HG03139 (cell line): ENCODE results near the gene UNC13D.
"Not testable (repeated sequence)": the region's sequence is repeated elsewhere in the genome, so short reads cannot be mapped to it uniquely, and the experiment has no call there.

Experiments
- ATAC-seq: cut with Tn5 transposase; IDR thresholded peaks from one replicate; pipeline ENCODE4 v1.9.1; 2021; ENCODE audit not compliant: unreplicated experiment

The UNC13D gene

DNA sequence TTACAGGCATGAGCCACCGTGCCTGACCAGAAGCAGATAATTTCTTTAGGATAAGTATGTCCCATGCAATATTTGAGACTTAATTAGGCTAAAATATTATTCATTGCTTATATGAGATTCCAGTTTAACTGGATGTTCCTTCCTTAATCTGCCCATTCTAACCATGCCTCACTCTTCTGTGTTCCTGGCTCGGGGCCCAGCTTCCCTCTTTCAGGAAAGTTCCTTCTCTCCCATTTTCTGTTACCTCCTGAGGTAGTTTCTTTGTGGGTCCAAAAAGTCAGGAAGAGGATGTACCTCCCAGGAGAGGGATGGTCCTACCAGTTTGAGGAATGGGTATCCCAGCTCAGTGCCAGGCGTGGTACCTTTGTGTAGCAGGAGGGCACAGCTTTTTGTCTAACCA is 36.3 kb downstream of the UNC13D start:
- no peak for ATAC-seq

DNA sequence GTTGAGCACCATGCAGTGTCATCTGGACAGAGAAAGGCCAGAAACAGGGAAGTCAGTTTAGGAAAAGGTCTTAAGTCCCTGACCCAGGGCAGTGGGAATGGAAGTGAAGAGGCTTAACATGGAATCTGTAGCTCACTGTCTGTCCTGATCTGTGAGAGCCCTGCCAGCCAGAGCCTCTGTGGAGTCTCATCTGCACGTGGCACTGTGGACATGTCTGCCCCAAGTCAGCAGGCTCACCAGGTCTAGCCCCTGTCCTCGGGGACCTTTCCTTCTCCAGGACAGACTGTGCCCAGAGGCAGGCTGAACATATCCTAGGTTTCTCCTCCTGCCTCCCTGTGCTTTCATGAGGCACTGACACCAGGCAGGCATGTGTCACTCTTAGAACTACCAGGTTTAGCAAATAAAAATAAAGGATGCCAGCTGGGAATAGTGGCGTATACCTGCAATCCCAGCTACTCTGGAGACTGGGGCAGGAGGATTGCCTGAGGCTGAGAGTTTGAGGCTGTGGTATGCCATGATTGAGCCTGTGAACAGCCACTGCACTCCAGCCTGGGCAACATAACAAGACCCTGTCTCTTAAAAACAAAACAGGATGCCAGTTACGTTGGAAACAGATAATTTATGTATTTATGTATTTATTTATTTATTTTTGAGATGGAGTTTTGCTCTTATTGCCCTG is 37.2 kb downstream of the UNC13D start:
- no peak for ATAC-seq

DNA sequence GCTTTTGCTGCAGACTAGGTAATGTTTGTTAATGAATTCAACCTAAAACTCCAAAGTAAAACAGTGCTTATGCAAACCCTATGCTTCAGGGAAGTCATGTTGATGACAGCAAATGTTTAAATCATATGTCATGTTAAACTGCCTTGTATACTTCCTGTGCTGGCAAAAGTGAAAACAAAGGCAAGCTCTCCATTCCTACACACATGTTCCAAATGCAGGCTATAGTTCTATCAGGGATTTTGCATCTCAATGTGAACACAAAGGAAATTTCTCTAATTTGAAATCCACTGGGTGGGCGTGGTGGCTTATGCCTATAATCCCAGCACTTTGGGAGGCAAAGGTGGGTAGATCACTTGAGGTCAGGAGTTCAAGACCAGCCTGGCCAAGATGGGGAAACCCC is 40.3 kb downstream of the UNC13D start:
- no peak for ATAC-seq

DNA sequence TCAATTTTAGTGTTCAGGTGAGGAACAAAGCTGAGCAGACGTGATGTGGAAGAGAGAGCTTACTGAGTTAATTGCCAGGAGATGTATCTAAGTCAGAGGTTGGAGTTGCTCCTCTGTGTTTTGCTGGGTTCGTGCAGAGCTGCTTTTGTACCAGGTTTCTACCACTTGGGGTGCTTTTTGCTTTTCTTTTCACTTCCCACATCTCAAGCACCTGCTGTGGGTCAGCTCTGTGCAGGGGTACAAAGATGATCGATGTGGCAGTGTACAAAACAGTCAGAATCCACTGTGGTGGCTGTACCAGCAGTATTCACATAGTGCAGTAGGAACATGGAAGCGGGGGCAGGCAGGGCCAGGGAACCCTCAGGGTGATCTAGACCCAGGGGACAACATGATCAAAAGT is 44.8 kb downstream of the UNC13D start:
- ATAC-seq: no peak

DNA sequence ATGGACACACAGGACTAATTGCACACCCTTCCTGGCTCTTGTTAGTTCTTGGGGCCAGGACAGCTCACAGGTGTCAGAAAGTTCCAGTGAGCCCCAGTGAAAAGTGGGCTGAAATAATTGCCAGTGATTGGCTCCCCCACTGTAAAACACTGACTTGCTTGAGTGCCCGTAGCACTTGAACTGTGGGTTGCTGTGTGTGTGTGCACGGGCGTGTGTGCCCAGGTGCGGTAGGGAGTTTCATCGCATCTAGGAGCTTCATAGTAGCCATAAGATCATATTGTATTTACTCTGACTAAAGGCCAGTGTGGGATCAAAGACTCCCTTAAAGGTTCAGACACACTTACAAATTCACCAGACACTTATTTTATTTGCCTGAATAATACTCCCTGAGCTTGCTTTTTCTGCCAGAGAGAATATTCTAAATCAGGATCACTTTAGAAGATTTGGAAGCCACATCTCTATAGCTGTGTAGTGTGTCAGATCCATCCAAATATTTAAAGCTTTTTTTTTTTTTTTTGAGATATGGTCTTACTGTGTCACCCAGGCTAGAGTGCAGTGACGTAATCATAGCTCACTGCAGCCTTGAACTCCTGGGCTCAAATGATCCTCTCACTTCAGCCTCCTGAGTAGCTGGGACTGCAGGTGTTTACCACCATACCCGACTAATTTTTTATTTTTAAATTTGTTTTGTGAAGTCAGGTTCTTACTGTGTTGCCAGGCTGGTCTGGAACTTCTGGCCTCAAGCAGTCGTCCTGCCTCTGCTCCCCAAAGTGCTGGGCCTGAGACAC is 48.2 kb downstream of the UNC13D start:
- ATAC-seq: no peak

DNA sequence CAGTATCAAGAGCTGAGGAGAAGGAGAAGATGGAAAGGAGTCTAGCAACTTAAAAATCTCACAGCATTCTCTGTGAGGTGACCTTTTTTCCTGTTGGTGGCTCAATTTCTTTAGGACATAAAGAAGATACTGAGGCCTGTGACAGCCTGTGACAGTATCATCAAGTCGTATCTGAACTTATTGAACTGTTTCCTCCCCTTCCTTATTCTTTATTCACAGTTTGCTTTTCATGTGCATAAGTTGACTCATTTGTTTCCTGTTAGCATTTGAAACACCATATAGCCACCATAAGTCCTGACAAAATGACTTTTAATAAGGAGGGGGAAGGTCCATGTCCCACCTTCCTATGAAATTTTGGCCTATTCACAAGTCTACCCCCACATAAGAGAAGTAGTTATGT is 50.7 kb downstream of the UNC13D start:
- ATAC-seq: no peak

DNA sequence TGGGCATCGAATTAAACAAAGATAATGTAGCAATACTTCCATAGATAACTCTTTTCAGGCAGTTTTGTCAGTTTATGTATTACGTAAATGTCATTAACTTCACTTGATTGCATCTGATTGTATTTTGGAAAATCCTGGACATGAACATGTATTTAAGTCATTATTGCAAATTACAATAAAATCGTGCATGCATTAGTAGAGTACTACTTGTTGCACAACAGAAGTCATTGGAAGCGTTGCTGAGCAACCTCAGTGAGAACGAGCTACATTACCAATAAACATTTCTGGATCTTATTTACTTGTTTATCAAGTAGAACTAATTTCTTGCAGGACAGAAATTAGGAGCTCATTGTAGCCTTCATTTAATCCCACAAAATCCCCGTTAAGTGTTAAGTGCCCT is 53.0 kb downstream of the UNC13D start:
- ATAC-seq: no peak

DNA sequence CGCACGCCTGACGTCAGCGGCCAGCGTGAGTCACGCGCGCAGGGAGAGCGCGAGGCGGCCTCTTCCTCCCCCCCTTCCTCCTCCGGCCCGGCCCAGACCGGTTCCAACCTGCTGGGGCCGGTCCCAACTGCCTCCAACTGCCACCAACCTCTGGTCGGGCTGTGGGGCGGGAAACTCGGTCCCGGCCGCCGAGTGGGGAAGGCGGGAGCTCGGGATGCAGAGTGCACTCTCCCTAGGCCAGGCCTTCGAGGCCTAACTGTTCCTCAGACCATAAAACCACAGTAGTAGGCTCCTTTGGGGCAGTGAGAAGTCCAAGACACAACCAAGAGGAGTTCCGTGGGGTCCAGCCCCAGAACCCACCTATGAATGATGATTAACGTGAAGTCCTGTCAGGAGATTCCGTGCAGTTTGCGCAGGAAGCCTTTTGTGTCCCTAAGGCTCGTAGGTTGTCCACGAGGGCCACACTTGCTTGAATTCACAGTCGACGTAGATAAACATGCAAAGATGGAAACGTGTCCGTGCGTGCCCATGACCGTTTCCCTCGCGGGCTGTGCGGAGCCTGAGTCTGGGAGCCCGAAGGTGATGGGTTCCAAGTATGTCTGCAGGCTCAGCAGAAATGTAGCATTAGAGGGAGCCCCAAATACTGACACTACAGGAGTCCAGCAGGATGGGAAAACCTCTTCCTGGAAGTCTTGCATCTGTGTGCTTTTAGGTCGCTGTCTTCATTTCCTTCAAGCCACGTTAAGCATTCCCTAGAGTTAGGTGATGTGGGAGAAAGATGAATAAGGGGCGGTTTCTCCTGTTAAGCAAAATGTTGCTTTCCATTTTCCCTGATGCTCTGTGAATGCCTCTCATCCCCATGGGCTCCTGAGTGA is 59.0 kb downstream of the UNC13D start:
- ATAC-seq: peak; percentile 6

DNA sequence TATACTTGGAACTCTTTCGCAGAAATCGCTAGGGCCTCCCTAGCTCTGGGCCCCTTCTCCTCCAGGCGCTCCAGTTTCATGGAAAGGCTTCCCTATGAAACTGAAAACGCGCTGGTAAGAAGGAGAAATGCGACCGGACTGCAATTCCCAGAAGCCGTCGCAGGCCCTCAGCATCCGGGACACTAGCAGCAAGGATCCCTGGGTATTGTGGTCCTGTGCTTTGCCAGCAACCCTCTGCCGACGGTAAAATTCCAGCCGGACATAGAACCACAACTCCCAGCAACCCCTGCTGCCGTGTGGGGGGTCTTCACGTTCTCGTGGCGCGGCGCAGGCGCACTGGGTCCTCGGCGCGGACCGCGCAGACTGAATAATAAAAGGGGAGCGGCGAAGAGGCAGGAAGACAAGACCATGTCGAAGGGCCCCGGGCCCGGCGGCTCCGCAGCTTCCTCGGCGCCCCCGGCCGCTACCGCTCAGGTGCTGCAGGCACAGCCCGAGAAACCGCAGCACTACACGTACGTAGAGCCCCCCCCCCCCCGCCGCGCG is 59.7 kb downstream of the UNC13D start, which contains the start of gene UNK:
Gene UNK (plus strand): TSS at position 334 of the 543 bp plus-strand sequence. CDS start 75 bp downstream, at position 409.
- ATAC-seq: peak; percentile 48

DNA sequence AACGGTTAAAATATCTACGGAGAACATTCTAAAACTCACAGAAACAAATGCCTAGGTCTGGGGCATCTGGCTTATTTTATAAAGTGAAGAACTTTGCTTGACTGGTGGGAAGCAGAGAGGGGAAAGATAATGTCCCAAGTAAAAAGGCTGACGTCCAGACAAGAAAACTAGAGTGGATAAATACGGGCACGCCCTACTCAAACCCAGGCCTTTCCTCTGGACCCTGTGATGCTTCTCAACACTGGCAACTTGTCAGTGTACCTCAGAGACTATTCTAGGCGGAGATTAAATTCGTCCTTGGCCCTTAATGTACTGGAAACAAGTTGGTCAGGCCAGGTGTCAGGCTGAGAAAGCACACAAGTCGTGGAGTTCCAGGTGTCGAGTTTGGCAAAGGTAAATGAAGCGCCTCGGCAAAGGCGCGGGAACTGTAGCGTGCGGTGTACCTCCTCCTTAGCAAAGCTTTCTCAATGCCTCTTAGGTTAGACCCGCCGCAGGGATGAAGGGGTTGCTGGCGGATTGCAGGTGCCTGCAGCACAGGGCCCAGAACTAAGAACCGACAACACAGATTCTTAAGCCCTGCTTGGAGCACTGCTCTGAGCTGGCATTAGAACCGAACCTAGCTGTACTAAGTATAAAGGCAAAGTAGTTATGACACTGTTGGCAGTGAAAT is 60.3 kb downstream of the UNC13D start:
- ATAC-seq: no peak

DNA sequence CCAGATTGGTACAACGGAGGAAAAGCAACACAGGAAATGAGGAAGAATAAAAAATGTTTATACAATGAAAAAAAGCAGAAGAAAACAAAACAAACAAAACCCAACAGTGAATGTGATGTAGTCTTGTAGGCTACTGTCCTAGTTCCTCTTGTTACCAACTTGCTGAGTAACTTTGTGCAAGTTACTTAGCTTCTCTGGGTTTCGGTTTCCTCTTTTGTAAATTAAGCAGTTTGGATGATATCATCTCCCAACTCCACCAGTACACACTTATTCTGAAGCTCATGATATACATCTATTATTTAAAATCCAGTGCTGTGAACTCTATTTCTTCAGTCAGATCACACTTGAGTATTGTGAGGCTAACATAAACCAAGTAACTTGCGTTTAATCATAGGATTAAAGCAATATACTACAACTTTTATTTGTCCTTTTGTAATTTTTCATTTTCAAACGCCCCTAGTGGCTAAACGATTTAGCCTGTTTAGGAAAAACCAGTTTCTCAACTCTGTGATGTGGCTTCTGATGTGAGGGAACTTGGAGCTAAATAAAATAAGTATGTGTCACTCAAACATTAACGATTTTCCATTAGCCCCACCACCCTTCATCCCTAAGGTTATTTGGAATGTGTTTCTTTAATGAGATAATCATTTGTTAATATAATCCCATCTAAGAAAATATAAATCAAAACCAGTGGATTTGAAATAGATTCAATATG is 61.0 kb downstream of the UNC13D start:
- no peak for ATAC-seq

DNA sequence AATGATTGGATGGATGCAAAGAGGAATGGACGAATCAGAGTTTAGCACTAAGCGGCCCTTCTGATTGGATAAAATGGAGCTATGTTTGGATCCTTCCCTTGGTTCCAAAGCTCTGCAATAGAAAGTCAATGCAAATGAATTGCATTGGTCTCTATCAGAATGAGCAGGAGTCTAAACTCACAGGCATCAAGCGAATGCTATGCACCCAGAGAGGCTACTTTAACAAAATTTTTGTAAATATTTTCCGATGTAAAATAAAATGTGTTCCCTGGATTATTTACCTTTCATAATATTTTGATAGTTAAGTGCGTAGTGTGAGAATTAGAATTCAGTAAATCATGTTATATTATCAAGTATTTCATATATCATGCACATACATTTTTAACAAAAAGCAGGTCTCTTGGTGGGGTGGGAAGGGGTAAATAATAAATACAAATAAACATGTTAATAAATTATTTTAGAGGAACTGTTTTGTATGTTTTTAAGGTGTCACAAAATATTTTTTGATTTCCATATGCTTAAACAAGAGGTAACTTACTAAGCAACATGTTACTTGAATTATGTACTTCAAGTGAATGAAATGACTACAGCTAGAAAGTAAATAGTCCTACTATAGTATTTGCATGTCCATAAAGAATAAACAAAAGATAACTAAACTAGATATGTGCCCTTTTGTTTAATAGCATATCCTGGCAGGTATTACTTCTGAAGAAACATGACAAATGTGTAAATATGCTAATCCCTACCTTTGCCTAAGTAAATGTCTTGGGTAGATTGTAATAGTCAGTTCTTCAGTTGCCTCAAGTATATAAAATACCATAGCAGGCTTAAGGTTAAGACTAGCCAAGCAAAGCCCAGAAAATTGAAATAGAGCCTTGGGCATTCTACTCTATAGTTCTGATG is 64.0 kb downstream of the UNC13D start:
- no peak for ATAC-seq

DNA sequence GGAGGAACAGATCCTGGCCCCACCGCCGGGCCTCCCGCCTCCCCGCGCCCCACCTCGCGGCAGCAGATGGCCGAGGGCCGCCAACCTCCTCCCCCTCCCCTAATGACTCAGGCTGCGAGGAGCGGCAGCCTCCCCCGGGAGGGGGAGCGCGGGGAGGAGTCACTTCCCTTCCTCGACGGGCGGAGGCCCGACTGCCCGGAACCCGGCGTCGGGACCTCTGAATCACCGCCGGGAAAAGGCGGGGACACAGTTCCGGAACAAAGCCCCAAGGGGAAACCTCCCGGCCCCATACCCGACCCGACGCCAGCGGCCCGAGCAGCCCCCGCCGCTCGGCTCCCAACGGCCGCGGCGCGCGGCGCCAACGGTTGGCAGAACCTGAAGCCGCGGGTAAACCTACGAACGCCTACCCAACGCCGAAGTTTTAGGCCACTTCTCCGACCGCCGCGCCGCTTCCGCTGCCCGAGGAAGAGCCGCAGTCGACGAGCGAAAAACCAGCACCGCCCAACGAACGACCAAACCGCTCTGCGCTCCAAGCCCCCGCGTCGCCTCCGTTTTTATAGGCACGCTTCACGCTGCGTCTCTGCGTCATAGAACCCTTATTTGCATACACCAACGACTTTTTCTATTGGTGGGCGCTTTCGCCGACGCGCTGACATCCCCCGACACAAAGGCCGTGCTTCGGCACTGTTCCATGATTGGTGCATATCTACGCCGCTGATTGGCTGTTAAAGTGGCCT is 64.8 kb downstream of the UNC13D start:
- peak; percentile 57 for ATAC-seq

DNA sequence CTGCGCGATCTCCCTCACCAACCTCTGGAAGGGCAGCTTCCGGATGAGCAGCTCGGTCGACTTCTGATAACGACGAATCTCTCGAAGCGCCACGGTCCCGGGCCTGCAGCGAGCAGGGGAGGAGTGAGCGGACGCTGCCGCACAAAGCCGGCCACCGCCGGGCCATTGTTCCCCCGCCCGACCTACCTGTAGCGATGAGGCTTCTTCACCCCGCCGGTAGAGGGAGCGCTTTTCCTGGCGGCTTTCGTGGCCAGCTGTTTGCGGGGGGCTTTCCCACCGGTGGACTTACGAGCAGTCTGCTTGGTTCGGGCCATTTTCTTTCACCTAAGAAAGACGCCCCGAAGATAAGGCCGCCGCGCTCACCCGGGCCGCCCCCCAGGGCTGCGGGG is 65.3 kb downstream of the UNC13D start:
- ATAC-seq: no peak

DNA sequence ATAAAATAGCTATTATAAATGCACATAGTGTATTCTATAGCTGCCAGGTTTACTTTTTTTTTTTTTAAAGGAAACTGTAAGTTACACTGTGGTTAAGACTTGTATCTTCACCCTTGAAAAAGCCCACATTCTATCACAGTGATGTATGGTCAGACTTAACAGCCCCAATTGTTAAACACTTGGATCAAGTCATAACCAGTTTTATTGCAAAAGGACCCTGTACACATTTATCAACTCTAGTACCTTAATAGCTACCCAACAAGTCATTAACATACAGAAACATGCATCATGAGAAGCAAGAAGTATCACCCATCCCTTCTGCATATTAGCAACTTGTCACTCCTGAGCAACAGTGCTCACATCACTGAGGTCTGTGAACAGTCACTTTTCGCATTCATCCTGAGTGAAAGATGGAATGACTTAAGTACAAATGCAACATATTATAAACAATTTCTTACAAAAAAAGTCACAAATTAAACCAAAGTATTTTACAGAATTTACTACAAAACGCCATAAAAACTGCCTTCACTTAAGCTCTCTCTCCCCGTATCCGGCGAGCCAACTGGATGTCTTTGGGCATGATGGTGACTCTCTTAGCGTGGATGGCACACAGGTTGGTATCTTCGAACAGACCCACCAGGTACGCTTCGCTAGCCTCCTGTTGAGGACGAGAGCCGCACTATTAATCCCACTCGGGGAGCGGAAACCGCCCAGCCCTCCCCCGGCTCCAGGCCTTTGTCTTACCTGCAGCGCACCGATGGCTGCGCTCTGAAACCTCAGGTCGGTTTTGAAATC is 65.9 kb downstream of the UNC13D start:
- ATAC-seq: not testable (repeated sequence)

DNA sequence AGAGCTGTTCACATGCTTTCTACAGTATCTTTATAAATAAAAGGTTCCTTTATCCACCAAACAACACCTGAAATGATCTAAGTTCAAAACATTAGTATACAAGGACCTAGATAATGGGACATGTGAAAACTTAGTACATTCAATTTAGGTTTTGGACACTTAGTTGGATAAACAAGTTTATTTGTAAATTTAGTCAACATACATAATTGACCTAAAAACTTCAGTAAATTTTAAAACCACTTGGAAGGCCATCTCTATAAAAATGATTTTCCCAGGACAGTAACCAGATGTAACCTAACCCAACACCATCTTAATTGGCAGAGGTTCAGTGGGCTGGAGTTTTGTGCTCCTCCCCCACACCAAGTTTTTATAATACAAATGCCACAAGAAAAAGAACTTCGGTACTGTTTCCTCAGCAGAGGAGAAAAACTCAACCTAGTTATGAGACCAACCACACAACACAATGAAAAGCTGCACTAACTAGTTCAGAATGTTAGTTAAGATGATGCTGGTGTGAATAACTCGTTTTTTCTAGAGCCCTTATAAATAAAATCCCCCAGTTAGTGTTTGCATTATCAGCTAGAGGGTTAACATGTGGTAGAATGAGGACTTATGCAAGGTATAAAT is 66.8 kb downstream of the UNC13D start:
- ATAC-seq: no peak
